Kidney capillary endothelial cell (primary cell): ENCODE data around the gene PPP6R2.

Experiments
- DNase-seq: peaks from one replicate; pipeline ENCODE4 v3.0.0-alpha.2; 2018; ENCODE audit warnings: low spot score

The PPP6R2 gene, protein sequence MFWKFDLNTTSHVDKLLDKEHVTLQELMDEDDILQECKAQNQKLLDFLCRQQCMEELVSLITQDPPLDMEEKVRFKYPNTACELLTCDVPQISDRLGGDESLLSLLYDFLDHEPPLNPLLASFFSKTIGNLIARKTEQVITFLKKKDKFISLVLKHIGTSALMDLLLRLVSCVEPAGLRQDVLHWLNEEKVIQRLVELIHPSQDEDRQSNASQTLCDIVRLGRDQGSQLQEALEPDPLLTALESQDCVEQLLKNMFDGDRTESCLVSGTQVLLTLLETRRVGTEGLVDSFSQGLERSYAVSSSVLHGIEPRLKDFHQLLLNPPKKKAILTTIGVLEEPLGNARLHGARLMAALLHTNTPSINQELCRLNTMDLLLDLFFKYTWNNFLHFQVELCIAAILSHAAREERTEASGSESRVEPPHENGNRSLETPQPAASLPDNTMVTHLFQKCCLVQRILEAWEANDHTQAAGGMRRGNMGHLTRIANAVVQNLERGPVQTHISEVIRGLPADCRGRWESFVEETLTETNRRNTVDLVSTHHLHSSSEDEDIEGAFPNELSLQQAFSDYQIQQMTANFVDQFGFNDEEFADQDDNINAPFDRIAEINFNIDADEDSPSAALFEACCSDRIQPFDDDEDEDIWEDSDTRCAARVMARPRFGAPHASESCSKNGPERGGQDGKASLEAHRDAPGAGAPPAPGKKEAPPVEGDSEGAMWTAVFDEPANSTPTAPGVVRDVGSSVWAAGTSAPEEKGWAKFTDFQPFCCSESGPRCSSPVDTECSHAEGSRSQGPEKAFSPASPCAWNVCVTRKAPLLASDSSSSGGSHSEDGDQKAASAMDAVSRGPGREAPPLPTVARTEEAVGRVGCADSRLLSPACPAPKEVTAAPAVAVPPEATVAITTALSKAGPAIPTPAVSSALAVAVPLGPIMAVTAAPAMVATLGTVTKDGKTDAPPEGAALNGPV

DNA sequence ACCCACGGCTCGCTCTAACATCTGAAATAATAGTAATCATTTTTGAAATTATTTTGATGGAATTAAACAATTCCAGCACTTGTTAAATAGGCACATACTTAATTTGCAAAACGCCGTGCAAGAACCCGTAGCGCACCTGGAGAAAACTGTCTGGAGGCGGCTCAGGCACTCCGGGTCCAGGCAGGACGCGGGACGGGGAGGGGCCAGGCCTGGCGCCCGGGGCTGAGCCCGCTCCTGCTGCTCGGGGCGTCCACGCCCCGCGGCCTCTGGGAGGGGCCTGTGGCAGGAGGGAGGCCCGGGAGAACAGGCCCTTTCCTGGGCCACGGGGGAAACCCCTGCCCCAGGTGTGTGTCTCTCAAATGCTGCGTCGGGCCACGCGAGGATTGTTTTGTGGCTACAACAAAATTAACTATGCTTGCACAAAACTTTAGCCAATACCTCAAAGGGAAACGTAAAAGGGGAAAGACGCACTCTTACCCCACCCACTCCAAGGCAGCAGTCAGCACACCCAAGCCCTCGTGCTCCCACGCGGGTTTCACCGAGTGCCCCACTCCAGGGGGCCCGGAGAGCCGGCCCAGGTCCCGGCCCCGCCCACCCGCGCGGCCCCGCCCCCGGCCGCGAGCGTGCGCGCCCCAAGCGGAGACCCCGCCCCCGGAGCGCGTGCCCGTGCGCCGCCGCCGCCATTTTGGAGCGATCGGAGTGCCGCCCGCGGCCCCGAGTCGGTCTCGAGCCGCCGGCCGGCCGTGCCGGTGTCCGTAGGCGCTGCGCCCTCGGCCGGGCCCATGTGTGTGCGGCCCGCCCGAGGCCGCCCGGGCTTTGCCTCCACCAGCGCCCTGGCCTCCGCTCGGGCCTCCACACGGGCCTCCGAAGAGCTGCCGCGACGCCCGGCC is at the start of gene PPP6R2:
Gene PPP6R2, plus strand, starts transcription at position 677 of the 890 bp plus-strand sequence. CDS start 50,582 bp downstream, outside the sequence.
- DNase-seq = peak; percentile 66

DNA sequence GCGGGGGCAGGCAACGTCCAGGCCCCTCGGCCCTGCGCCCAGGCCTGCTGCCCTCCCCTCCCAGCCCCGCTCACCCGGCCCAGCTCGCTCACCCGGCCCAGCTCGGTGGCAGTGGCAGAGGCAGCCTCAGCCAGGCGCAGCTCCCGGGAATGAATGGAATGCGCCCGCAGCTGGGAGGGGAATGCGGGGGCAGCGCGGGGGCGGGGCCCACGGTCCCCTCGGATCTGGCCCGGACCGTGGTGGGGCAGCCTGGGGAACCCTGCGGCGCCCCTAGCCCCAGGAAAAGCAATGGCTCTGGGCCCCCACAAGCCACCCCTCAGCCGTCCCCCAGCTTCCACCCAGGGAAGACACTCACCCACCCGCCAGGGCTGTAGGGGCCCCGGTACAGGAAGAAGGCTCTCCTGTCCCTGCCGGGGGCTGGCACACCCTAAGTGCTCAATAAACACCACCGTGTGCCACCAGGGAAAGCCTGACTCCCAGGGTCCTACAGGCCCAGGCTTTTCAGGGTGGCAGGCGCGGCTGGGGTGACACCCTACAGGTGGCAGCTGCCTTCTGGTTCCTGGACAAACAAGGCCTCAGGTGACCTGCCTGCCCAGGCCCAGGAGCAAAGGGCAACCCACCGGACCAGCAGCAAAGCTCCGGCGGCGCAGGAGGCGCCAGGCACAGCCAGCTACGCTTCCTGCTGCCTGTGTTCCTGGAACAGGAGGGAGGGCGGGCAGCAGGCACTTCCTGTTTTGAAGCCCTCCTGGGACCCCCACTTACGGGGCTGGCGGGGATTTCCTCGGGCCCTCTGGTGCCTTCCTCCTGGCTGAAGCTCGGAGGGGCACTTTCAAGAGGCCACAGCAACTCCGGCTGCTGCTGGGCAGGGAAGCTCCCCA is 49.4 kb upstream of the PPP6R2 start:
- DNase-seq = peak; percentile 53

DNA sequence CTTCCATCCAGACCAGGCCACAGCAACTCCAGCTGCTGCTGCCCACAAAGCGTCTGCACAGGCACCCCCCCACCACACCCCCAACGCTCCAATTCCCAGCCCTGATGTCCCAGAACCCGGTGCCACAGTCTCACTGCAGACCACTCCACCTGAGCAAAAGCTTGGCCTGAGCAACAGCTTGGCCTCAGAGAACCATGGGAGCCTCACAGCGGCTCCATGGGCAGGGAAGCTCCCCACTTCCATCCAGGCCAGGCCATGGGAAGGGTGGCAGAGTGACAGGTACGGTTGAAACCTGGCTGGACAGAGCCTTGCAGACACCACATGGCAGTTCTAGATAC is 48.8 kb upstream of the PPP6R2 start:
- no peak for DNase-seq

DNA sequence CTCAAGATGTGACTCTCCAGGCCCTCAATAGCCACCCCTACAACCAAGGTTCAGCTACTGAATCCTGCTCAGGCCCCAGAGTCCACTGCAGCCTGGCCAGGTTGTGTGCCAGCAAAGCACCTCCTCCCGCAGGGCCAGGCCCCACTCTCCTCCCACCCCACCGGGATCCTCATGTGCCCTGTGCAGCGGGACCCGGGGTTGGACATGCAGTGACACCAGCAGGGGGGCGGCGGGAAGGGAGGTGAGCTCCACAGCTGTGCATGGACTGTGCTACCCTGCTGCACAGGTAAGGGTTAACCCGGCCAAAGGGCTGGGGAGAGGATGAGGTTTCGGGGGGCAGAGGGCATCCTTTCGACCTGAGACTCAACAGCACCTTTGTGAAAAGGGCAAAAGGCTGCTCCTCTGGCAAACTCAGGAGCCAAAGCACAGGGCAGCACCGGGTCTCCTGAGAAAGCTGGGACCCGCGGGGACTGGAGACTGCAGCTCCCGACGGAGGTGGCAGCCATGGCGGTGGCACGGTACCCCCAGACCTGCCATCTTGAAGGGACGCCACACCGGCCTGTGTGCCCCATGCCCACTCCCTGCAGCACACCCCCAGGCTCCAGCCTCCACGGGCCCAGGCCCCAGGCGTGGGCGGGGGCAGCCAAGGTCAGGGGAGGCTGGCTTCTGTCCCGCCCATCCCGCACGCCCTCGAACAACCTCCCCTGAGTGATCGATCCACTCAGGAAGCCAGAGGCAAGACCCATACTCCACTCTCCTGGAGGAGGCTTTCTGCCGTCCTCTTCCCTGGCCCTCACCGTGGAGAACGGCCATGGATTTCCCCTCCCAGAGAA is 46.3 kb upstream of the PPP6R2 start:
- no peak for DNase-seq

DNA sequence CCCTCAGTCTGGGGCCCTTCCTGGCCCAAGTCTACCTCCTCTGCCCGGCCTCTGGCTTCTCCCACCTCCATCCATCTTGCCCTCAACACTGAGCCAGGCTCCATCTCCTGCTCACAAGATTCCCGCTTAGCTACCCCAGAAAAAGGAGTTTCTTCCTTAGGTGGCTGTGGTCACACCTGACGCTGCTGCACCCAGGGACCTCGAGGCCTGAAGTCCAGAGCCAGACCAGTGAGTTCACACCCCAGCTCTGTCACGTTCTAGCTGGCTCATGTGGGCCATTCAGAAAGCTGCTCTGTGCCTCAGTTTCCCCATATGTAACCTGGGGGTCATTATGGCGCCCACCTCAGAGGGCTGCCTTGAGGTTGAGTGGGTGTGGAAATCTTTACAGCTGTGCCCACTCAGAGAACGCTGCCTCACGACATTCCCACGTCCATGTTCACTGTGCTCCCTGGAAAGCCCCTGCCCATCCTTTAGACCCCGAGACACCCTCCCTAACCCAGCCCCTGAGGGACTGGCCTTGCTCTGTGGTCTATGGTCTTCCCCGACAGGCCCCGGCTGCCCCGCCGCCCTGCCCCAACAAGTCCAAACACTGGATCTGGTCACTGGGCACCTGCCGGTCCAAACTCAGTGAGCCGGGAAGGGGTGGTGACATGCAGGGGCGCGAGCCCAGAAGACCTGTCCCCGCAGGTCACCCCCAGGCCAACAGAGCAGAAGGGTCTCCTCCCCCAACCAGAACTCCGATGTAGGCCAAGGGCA is 45.4 kb upstream of the PPP6R2 start:
- no peak for DNase-seq

DNA sequence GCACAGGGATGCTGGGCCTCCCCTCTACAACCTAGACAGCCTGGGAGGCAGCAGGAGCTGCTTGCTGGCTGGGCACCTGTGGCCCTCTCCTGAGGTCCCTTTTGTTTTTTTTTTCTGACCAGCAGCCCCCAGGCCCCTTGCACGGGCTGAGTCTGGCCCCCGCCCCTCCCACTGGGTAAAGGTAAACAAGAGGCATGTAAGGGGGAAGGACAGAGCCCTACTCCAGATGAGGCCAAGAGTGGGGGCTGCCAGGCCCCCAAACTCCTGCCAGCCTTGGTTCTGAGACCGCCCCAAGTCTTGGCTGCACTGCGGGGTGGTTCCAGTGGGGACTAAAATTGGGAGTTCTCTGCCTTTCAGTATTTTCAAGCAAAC is 44.9 kb upstream of the PPP6R2 start:
- DNase-seq = no peak

DNA sequence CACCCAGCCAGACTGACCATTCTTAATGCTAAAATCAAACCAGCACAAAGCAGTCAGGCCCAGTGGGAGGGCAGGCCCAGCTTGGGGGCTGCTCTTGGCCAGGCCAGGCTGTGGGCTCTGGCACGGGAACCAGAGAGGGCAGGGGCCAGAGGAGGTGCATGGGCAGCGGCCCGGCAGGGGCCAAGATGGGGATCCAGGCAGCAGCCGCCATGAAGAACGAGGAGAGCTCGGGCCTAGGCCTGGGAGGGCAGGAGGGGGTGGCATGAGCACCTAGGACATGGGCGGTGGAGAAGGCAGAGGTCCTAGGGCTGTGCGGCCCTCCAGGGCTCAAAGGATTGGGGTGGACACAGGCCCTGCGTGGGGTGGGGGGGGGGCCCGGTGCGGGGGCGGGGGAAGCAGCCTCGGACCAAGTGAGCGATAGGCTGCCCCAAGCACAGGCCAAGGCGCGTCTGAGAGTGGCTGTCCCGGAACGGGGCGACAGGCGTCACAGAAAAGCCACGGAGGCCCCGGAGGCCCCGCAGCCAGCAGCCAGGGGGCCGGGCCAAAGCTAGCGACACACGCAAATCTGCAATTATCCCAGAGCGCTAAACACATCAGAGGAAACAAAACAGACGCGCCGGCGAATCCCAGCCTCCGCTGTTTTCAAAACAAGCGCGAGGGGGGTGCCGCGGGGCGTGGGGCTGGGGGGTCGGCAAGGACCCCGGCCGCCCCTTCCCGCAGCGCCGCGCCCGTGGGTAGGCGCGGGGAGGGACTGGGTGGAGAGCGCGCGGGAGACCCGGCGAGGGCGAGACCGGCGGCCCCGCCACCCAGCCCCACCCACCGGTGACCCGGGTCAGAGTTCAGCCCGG is 44.0 kb upstream of the PPP6R2 start:
- DNase-seq = no peak

DNA sequence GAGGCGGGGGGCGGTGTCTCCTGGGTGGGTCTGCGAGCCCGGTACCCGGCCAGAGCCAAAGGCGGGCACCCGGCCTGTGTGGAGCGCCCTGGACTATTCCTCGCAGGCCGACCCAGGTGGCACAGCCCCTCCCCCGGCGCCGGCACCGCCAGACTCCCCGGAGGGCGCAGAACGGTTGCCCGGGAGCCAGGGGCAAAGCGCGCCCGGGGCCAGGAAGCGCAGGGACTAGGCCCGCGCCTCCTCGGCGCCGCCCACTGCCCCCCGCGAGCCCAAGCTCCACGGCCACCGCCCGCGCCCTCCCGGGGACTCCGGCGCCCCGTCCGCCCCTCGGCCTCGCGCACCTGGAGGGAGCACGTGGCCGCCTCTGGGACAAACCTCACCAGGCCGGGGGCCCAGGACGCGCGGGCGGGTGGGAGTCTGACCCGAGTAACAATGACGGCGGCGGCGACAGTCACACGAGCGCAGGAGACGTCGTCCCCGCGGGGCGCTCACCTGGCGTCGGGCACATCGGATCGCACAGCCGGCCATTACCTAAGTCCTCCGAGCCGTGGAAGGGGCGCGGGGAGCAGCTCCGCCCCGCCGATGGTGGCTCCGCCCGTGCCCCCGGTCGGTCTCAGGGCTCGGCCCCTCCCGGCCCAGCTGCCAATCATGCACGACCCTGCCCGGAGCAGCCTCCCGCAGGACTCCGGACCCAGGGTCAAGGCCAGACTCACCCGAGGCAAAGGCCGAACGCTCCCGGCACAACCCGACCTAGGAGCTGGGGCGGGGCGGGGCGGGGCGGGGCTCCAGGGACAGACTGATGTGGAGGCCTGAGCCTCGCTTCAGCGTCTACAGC is 43.1 kb upstream of the PPP6R2 start:
- no peak for DNase-seq

DNA sequence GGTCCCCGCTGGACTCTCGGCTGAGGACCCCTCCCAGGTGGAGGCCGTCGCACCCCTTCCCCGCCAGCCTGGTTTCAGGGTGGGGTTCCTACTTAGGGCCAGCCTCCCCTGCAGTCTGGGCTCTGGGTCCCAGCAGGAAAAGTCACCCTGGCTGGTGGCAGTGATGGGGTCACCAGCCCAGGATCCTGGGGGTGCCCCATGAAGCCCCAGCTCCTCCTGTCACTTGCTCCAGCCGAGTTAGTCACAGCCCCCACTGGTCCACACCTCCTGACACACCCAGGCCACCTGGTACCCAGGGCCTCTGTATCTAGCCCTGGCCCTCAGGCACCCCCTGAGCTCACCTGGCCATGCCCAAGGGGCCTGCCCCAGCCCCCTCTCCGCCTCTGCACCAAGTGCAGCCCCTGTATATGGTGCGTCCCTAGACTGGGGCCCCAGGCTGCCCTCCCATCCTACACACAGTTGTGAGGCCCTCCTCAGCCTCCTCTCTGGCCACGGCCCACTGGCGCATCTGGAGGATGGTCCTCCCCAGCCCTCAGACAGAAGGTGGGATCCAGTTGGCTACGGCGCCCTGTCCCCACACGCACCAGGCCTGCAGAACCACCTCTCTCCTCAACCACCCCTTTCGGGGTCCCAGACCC is 42.4 kb upstream of the PPP6R2 start:
- DNase-seq = no peak

DNA sequence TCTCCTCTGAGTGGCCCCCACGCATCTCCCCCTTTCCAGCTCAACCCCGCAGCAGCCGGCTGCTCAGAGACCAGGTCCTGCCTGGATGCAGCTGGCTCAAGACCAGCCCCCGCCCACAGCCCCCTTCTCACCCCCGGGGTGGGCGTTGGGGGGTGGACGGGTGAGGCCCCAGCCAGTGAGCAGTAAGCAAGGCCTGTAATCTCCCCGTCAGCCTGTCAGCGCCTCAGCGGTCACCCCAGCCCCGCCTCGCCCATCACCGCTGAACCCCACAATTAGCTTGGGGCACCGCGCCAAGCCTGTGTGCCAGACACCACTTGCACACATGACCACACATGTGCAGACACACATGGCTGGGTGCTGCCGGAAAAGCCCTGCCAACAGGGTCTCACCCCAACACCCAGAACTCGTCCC is 41.5 kb upstream of the PPP6R2 start:
- DNase-seq = no peak

DNA sequence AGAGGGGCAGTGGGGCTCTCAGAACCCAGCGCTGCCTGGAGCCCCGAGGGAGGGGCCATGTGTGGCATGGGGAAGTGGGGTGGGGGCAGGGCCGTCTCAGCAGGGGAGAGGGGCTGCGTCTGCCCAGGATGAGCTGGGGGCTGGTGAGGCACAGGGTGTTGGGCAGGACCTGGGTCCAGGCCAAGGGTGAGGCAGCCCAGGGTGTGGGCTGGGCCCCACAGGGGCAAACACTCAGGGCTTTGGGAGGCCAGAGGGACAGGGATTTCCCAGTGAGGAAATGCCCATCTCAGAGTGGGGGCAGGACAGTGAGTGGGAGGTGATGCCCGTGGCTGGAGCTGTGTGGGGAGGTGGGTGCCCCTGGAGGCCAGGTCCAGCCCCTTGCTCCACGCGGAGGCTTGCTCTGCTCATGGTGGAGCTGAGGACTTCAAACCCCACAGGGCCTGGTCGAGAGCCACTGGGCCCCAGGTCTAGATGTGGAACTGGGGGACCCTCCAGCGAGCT is 41.0 kb upstream of the PPP6R2 start:
- DNase-seq = no peak

DNA sequence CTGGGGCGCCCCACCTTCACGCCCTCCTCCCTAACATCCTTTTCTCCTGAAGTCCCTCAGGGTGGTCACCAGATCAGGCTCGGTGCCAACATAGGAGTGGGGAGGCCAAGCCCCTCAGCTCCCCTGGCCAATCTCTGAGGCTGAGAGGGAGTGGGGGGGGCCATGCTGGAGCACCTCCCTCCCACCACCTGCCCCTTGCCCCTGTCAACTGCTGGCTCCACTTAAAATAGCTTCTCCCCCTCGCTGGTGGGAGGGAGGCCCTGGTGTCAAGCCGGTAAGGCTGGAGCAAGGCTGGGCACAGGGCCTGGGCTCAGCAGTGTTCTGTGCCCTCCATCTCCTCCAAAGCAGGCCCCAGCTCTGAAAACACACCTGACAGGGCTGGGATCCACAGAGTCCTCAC is 40.6 kb upstream of the PPP6R2 start:
- no peak for DNase-seq

DNA sequence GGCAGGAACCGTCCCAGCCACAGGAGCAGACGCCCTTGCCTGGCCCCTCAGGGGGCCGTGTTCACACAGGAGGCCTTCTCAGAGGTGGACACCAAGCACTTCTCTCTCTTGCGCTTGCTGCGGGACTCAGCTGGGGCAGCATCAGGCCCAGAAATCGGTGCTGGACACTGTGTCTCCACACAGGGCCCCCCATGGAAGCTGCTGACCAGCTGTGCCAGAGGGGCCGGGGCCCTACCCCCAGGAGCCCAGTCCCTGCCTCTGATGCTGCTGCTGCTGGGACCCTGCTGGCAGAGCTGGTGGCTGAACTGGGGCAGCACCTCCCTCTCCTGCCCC is 39.6 kb upstream of the PPP6R2 start:
- no peak for DNase-seq

DNA sequence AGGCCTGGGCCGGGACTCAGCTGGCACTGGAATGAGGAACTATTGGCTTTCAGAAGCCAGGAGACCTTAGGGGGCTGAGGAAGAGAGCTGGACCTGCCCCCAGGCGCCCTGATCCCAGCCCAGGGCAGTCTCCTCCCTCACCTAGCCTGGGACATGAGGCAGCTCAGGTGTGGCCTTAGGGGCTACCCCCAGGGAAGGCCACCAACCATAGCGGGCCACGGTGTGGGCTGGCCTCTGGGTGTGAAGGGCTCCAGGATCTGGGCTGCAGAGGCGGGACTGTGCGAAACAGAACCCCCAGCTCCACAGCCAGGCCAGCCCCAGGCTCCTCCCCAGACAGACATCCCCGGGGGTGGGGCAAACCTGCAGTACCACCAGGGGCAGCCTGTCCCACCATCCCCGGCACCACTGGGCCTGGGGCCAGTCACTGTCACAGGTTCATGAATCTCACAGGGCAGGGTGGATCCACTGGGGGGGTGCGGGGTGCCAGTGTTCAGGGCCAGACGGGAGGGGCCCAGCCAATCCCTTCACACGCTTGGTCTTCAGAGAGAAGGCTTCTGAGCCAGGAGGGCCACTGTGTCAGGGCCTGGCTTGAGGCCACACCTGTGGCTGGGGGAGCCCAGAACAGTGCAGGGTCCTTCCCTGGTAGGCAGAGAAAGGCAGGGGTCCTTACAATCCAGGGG is 39.1 kb upstream of the PPP6R2 start:
- no peak for DNase-seq

DNA sequence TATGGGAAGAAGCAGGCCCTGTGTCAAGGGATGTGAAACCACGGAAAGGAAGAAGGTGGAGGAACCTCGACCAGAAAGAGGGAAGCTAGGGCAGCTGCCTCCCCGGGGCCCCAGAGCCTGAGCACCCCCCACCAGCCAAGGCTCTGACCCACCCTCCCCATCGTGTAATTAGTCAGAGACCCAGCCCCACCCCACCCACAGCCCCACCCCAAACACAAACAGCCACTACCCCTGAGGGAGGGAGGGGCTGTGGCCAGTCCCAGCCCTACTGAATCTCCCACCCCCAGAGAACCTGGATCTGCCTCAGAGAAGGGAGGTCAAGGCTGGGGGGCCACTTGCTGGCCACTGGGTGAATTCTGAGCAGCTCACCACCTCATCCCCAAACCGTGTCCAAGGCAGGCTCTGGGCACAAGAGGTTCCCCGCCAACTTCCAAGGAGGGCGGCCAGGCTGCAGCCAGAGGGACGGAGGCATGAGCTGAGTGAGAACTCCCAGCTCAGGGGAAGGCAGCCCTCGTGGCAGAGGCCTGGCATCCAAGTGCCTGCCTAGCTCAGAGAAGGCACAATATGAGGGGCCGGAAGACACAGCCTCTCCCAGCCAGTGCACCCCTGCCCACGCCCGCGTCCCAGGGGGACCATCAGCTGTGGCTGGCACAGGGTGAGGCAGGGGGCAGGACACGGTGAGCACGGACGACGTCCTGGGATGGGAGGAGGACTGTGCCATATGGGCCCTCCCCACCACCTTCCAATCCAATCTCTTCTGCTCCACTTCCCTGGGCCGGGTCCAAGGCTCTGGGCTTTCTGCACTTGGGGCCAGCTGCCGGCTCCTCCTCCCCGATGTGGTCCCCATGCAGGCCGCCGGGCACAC is 38.4 kb upstream of the PPP6R2 start:
- DNase-seq = no peak
